Liver (tissue), 9 donors: ENCODE data around the gene EVL. TPM values are rescaled to one million over a fixed set of nuclear protein-coding genes. Genes with fewer than 3 reads are reported as not detected.

Experiments used
- DNase-seq: peaks from one replicate; pipeline ENCODE4 v3.0.0-alpha.2; 2017; ENCODE audit warnings: low spot score
- H3K27ac ChIP-seq, 2 donors: one replicate each; pipeline ENCODE4 v1.7.0; 2013; ENCODE audit warnings: inconsistent platforms in 2 of 2, low read length in 2 of 2, control low read depth in 1 of 2, low read depth in 1 of 2, mild to moderate bottlenecking in 1 of 2
- H3K27me3 ChIP-seq, 4 donors: one replicate each; pipeline versions ENCODE4 v1.6.1 to v1.7.0; 2013; ENCODE audit warnings: low read length in 3 of 4, inconsistent platforms in 1 of 4, mild to moderate bottlenecking in 1 of 4, moderate library complexity in 1 of 4; ENCODE audit not compliant: control insufficient read depth in 4 of 4, insufficient read depth in 4 of 4
- H3K36me3 ChIP-seq, 4 donors: one replicate each; pipeline versions ENCODE4 v1.6.1 to v1.7.0; 2013; ENCODE audit warnings: low read length in 3 of 4, mild to moderate bottlenecking in 3 of 4, low read depth in 1 of 4, moderate library complexity in 1 of 4; ENCODE audit not compliant: control insufficient read depth in 4 of 4, insufficient read depth in 3 of 4
- H3K4me1 ChIP-seq, 4 donors: one replicate each; pipeline versions ENCODE4 v1.6.1 to v1.7.0; 2013; ENCODE audit warnings: low read length in 3 of 4, mild to moderate bottlenecking in 3 of 4, moderate library complexity in 1 of 4; ENCODE audit not compliant: control insufficient read depth in 4 of 4, insufficient read depth in 4 of 4
- H3K4me3 ChIP-seq, 3 donors: one replicate each; pipeline versions ENCODE4 v1.6.1 to v1.7.0; 2013; ENCODE audit warnings: low read length in 3 of 3, control low read depth in 1 of 3, low read depth in 1 of 3, mild to moderate bottlenecking in 1 of 3
- H3K9ac ChIP-seq, 2 donors: one replicate each; pipeline ENCODE4 v1.7.0; 2013; ENCODE audit warnings: low read length in 2 of 2, mild to moderate bottlenecking in 2 of 2, moderate library complexity in 2 of 2, control low read depth in 1 of 2, low read depth in 1 of 2
- H3K9me3 ChIP-seq, 4 donors: one replicate each; pipeline versions ENCODE4 v1.6.1 to v1.7.0; 2013; ENCODE audit warnings: low read length in 3 of 4; ENCODE audit not compliant: control insufficient read depth in 4 of 4
- ATF3 ChIP-seq: IDR thresholded peaks from 2 replicates; pipeline ENCODE4 v1.6.1; 2016; ENCODE audit warnings: antibody characterized with exemption
- CTCF ChIP-seq: fragments of 150-350 bp; IDR thresholded peaks from 2 replicates; pipeline ENCODE4 v1.5.1; 2017; ENCODE audit warnings: improper control_type of control experiment, low read depth, low read length; ENCODE audit not compliant: missing input control
- EGR1 ChIP-seq, 2 donors: IDR thresholded peaks; 2 replicates each; pipeline ENCODE4 v1.6.1; 2016 to 2018; ENCODE audit warnings: antibody characterized with exemption in 2 of 2, low read depth in 2 of 2
- FOXA1 ChIP-seq: IDR thresholded peaks from 2 replicates; pipeline ENCODE4 v1.6.1; 2016; ENCODE audit warnings: antibody characterized with exemption
- FOXA2 ChIP-seq: IDR thresholded peaks from 2 replicates; pipeline ENCODE4 v1.6.1; 2016; ENCODE audit warnings: antibody characterized with exemption
- GABPA ChIP-seq, 2 donors: IDR thresholded peaks in 1 of 2; conservative IDR thresholded peaks in 1 of 2; 2 replicates each; pipeline ENCODE4 v1.6.1; 2016; ENCODE audit warnings: antibody characterized with exemption in 2 of 2, mild to moderate bottlenecking in 1 of 2, moderate library complexity in 1 of 2
- HNF4A ChIP-seq, 2 donors: conservative IDR thresholded peaks; 2 replicates each; pipeline ENCODE4 v1.6.1; 2016; ENCODE audit warnings: antibody characterized with exemption in 2 of 2, mild to moderate bottlenecking in 2 of 2
- HNF4G ChIP-seq: IDR thresholded peaks from 2 replicates; pipeline ENCODE4 v1.6.1; 2016; ENCODE audit warnings: antibody characterized with exemption
- JUND ChIP-seq, 2 donors: IDR thresholded peaks; 2 replicates each; pipeline ENCODE4 v1.6.1; 2016; ENCODE audit warnings: antibody characterized with exemption in 2 of 2
- REST ChIP-seq: IDR thresholded peaks from 2 replicates; pipeline ENCODE4 v1.6.1; 2016; ENCODE audit warnings: antibody characterized with exemption, mild to moderate bottlenecking
- RXRA ChIP-seq, 2 donors: IDR thresholded peaks; 2 replicates each; pipeline ENCODE4 v1.6.1; 2017 to 2018; ENCODE audit warnings: antibody characterized with exemption in 2 of 2, mild to moderate bottlenecking in 1 of 2
- SP1 ChIP-seq: IDR thresholded peaks from 2 replicates; pipeline ENCODE4 v1.6.1; 2018; ENCODE audit warnings: antibody characterized with exemption, mild to moderate bottlenecking
- TAF1 ChIP-seq: conservative IDR thresholded peaks from 2 replicates; pipeline ENCODE4 v1.6.1; 2016; ENCODE audit warnings: antibody characterized with exemption, mild to moderate bottlenecking
- ZBTB33 ChIP-seq: IDR thresholded peaks from 2 replicates; pipeline ENCODE4 v1.6.1; 2016; ENCODE audit warnings: antibody characterized with exemption
- WGBS: extraction: QIAGEN DNeasy Blood & Tissue Kit; methylation state at CpG from one replicate; pipeline ENCODE4 v1.1.7; 2013; 5-methylcytosine and 5-hydroxymethylcytosine counted together
- polyA plus RNA-seq, 2 donors: library from polyadenylated mRNA; stranded (reverse) in 1 of 2; unstranded in 1 of 2; fragments of 200-250 nt in 1 of 2; fragments of >200 nt in 1 of 2; fragmentation: Nextera tagmentation in 1 of 2; extraction: Ambion mirVana in 1 of 2; gene quantifications; one replicate each; pipeline versions ENCODE4 v1.2.1 to v1.2.3, GENCODE V29; 2013 to 2015
- total RNA-seq, 2 donors: library from RNA; depleted of rRNA; stranded (reverse); fragments of >200 nt; gene quantifications; one replicate each; pipeline ENCODE4 v1.2.3, GENCODE V29; 2014
- donor health status: healthy.
- donor health status: healthy.
- donor health status: healthy.
- donor health status: healthy.
- donor health status: healthy.

The EVL gene
- total and polyA plus RNA-seq, 4 donors = 11.3 to 85.9 (median 33.9) TPM

- peaks cover 0 to 10% (median 2%) of the 10 kb centered on the region in 4 donors for H3K36me3 ChIP-seq
- no peak overlapping the region for H3K9ac ChIP-seq
- DNase-seq = no peak
- H3K4me3 ChIP-seq = no peak overlapping the region
- TF ChIP-seq RXRA (IDR thresholded peaks at IDR 0.05) (no peak), GABPA (IDR thresholded peaks at IDR 0.05 in 1 of 2, conservative IDR thresholded peaks at IDR 0.05 in 1 of 2) (no peak), REST (no peak), FOXA2 (no peak), ATF3 (no peak), HNF4G (no peak), CTCF (no peak), FOXA1 (no peak), TAF1 (no peak), ZBTB33 (no peak), JUND (IDR thresholded peaks at IDR 0.05) (no peak)
- H3K27ac ChIP-seq = no peak overlapping the region
- no peaks in the 10 kb centered on the region for H3K9me3 ChIP-seq
- no peaks in the 10 kb centered on the region for H3K27me3 ChIP-seq
- 95% methylated on average over 10 of the region's 10 CpGs for WGBS
- no peaks in the 10 kb centered on the region for H3K4me1 ChIP-seq
These were observed 51.8 kb downstream of the EVL start for GRCh38 chr14:100117026-100117425.

- WGBS = 89% methylated on average over 14 of the region's 14 CpGs
- TF ChIP-seq SP1 = no peak
- no peak for TF ChIP-seq FOXA1
- TF ChIP-seq EGR1 (IDR thresholded peaks at IDR 0.05; ENCODE audit: low read depth in 2 of 2) = no peak
- no peak for TF ChIP-seq HNF4A (conservative IDR thresholded peaks at IDR 0.05)
- no peak for TF ChIP-seq JUND (IDR thresholded peaks at IDR 0.05)
- Histone ChIP-seq H3K9me3 (no peaks in the 10 kb centered on the region), H3K9ac (no peak overlapping the region), H3K27ac (no peak overlapping the region), H3K27me3 (no peaks in the 10 kb centered on the region), H3K4me3 (no peak overlapping the region), H3K4me1 (no peaks in the 10 kb centered on the region), H3K36me3 (peaks cover 0 to 10% (median 2%) of the 10 kb centered on the region in 4 donors)
- DNase-seq = no peak
These were observed 52.6 kb downstream of the EVL start for GRCh38 chr14:100117633-100118395.
